Stimulated activated CD4-positive, alpha-beta T cell treated with anti-CD3 and anti-CD28 coated beads, Interleukin-15, amount 100 ng/mL, for 1 hour (primary cell): Measurements from ENCODE around the gene NPLOC4.

ENCODE experiments used
- DNase-seq, 2 donors: peaks; one replicate each; pipeline ENCODE4 v3.0.0-alpha.2; 2020; ENCODE audit warnings: low read depth in 1 of 2, low spot score in 1 of 2

NPLOC4 gene

GRCh38 chr17:81549826-81550225 lies 87.1 kb downstream of the NPLOC4 start:
- DNase-seq, result no peak

- DNase-seq, result no peak
These were observed 87.8 kb downstream of the NPLOC4 start for GRCh38 chr17:81549031-81549557.

GRCh38 chr17:81547614-81547982 lies 89.3 kb downstream of the NPLOC4 start:
- no peak for DNase-seq

GRCh38 chr17:81546906-81547613 lies 89.9 kb downstream of the NPLOC4 start:
- no peak for DNase-seq

GRCh38 chr17:81545160-81545949 lies 91.6 kb downstream of the NPLOC4 start:
- no peak for DNase-seq

- DNase-seq, result no peak
These were observed 92.5 kb downstream of the NPLOC4 start for GRCh38 chr17:81544281-81544974.

- DNase-seq, result no peak
These were observed 93.2 kb downstream of the NPLOC4 start for GRCh38 chr17:81543756-81544155.

GRCh38 chr17:81543339-81543675 lies 93.6 kb downstream of the NPLOC4 start:
- no peak for DNase-seq

GRCh38 chr17:81542431-81543338 lies 94.2 kb downstream of the NPLOC4 start:
- DNase-seq, result no peak

GRCh38 chr17:81541123-81541522 lies 95.8 kb downstream of the NPLOC4 start:
- no peak for DNase-seq

- DNase-seq, result no peak
These were observed 96.3 kb downstream of the NPLOC4 start for GRCh38 chr17:81540676-81541027.

- no peak for DNase-seq
These were observed 96.8 kb downstream of the NPLOC4 start for GRCh38 chr17:81539961-81540675.

- DNase-seq, result no peak
These were observed 97.4 kb downstream of the NPLOC4 start for GRCh38 chr17:81539571-81539900.

- DNase-seq, result no peak
These were observed 98.0 kb downstream of the NPLOC4 start for GRCh38 chr17:81538651-81539570.

GRCh38 chr17:81537856-81538555 lies 98.9 kb downstream of the NPLOC4 start:
- no peak for DNase-seq

GRCh38 chr17:81537343-81537855 lies 99.5 kb downstream of the NPLOC4 start:
- no peak for DNase-seq

GRCh38 chr17:81536299-81537290 lies 100.3 kb downstream of the NPLOC4 start:
- no peak for DNase-seq
